H1 (cell line): ENCODE measurements around the gene PTCH1. TPM values are rescaled to one million over a fixed set of nuclear protein-coding genes. Genes with fewer than 3 reads are reported as not detected.

ENCODE experiments used
- CTCF ChIA-PET: fragments of 300-600 bp; sonication (Branson Sonifier 250); formaldehyde crosslinking; loops from one replicate; lab custom pipeline; 2021; ENCODE audit not compliant: partially characterized antibody; lab: Charles Lee
- POLR2A ChIA-PET: fragments of 300-600 bp; sonication (Branson Sonifier 250); formaldehyde crosslinking; loops from one replicate; lab custom pipeline; 2021; ENCODE audit warnings: inconsistent platforms; ENCODE audit not compliant: partially characterized antibody; lab: Charles Lee
- DNase-seq, 2 experiments: peaks; one replicate each; pipeline versions ENCODE4 v3.0.0 to v3.0.0-alpha.2; 2010 to 2022; ENCODE audit warnings: low spot score in 2 of 2, low read depth in 1 of 2, mixed read lengths in 1 of 2
- FAIRE-seq: peaks from 2 replicates; lab custom pipeline; 2011; peaks lifted over from hg19 to GRCh38; lab: Jason Lieb, UNC
- H2AFZ ChIP-seq: 2 replicates; pipeline ENCODE4 v1.8.1; 2012; ENCODE audit warnings: low read length, inconsistent platforms
- H2AK5ac ChIP-seq: 2 replicates; pipeline ENCODE4 v1.6.1; 2013; ENCODE audit warnings: low read depth, low read length
- H2BK120ac ChIP-seq: replicated peaks from 2 replicates; pipeline ENCODE3; 2013; ENCODE audit warnings: low read depth, low read length, inconsistent platforms
- H2BK12ac ChIP-seq: 2 replicates; pipeline ENCODE4 v1.6.1; 2013; ENCODE audit warnings: low read depth, low read length
- H2BK15ac ChIP-seq: 2 replicates; pipeline ENCODE4 v1.6.1; 2013; ENCODE audit warnings: low read length
- H2BK20ac ChIP-seq: 2 replicates; pipeline ENCODE4 v1.6.1; 2013; ENCODE audit warnings: low read length
- H2BK5ac ChIP-seq: 2 replicates; pipeline ENCODE4 v1.6.1; 2013; ENCODE audit warnings: low read depth, low read length
- H3K14ac ChIP-seq: 2 replicates; pipeline ENCODE4 v1.6.1; 2013; ENCODE audit warnings: inconsistent platforms; ENCODE audit not compliant: insufficient read length
- H3K18ac ChIP-seq: 2 replicates; pipeline ENCODE4 v1.6.1; 2013; ENCODE audit warnings: low read length; ENCODE audit errors: extremely low read depth
- H3K23ac ChIP-seq: 2 replicates; pipeline ENCODE4 v1.6.1; 2013; ENCODE audit warnings: inconsistent platforms; ENCODE audit not compliant: insufficient read length
- H3K23me2 ChIP-seq: 2 replicates; pipeline ENCODE4 v1.6.1; 2013; ENCODE audit warnings: low read depth, low read length
- H3K27ac ChIP-seq: 2 replicates; pipeline ENCODE4 v1.6.1; 2011; ENCODE audit warnings: low read depth, low read length, inconsistent platforms
- H3K27me3 ChIP-seq, 4 experiments: replicated peaks in 1 of 4; 1 replicate in 1 of 4; 2 replicates in 3 of 4; pipeline versions ENCODE4 v1.6.1 to v1.8.1; 2011 to 2013; ENCODE audit warnings: low read length in 3 of 4, mild to moderate bottlenecking in 3 of 4, inconsistent platforms in 2 of 4, mixed read lengths in 2 of 4, moderate library complexity in 1 of 4; ENCODE audit not compliant: control insufficient read depth in 3 of 4, insufficient read depth in 3 of 4; ENCODE audit errors: extremely low read depth in 1 of 4
- H3K36me3 ChIP-seq, 4 experiments: 2 replicates each; pipeline versions ENCODE4 v1.6.1 to v1.8.1; 2011 to 2013; ENCODE audit warnings: mild to moderate bottlenecking in 4 of 4, low read length in 3 of 4, moderate library complexity in 2 of 4, control low read depth in 1 of 4, inconsistent platforms in 1 of 4; ENCODE audit not compliant: insufficient read depth in 4 of 4, control insufficient read depth in 2 of 4
- H3K4ac ChIP-seq: replicated peaks from 2 replicates; pipeline ENCODE3; 2013; ENCODE audit warnings: low read length, low read depth, mixed read lengths, inconsistent platforms; ENCODE audit not compliant: insufficient read length
- H3K4me1 ChIP-seq, 4 experiments: replicated peaks in 1 of 4; 1 replicate in 1 of 4; 2 replicates in 3 of 4; pipeline versions ENCODE4 v1.6.1 to v1.8.1; 2011 to 2013; ENCODE audit warnings: low read length in 3 of 4, inconsistent platforms in 2 of 4, mixed read lengths in 1 of 4; ENCODE audit not compliant: insufficient read depth in 4 of 4, control insufficient read depth in 3 of 4
- H3K4me2 ChIP-seq, 2 experiments: 2 replicates each; pipeline versions ENCODE4 v1.6.1 to v1.8.1; 2011 to 2013; ENCODE audit warnings: low read depth in 2 of 2, low read length in 2 of 2, control low read depth in 1 of 2, inconsistent platforms in 1 of 2, mild to moderate bottlenecking in 1 of 2; ENCODE audit not compliant: insufficient read depth in 1 of 2
- H3K4me3 ChIP-seq, 4 experiments: fragments of 200-600, 300-600 bp in 1 of 4; sonication (generic), shearing (Covaris generic), sonication (Bioruptor Twin) in 1 of 4; 2 replicates each; pipeline versions ENCODE4 v1.5.1 to v1.8.1; 2011 to 2016; ENCODE audit warnings: low read length in 4 of 4, low read depth in 3 of 4, control low read depth in 2 of 4, inconsistent platforms in 2 of 4, mild to moderate bottlenecking in 2 of 4, mixed read lengths in 1 of 4, moderate library complexity in 1 of 4; ENCODE audit not compliant: insufficient read depth in 2 of 4; ENCODE audit errors: extremely low read depth in 1 of 4
- H3K56ac ChIP-seq: replicated peaks from 2 replicates; pipeline ENCODE3; 2013; ENCODE audit warnings: low read depth, mild to moderate bottlenecking, mixed read lengths, low read length, inconsistent platforms; ENCODE audit not compliant: insufficient read length
- H3K79me1 ChIP-seq: 2 replicates; pipeline ENCODE4 v1.6.1; 2013; ENCODE audit warnings: low read depth, low read length, control low read depth
- H3K79me2 ChIP-seq, 2 experiments: 2 replicates each; pipeline versions ENCODE4 v1.6.1 to v1.8.1; 2012 to 2013; ENCODE audit warnings: low read length in 2 of 2, mild to moderate bottlenecking in 2 of 2, inconsistent platforms in 1 of 2; ENCODE audit not compliant: insufficient read depth in 2 of 2, control insufficient read depth in 1 of 2
- H3K9ac ChIP-seq, 4 experiments: replicated peaks in 1 of 4; 1 replicate in 1 of 4; 2 replicates in 3 of 4; pipeline versions ENCODE4 v1.6.1 to v1.8.1; 2011 to 2013; ENCODE audit warnings: low read depth in 3 of 4, low read length in 3 of 4, control low read depth in 2 of 4, mild to moderate bottlenecking in 2 of 4, moderate library complexity in 2 of 4, inconsistent platforms in 1 of 4; ENCODE audit errors: extremely low read depth in 1 of 4
- H3K9me3 ChIP-seq, 2 experiments: 2 replicates each; pipeline versions ENCODE4 v1.6.1 to v1.8.1; 2012 to 2013; ENCODE audit warnings: mild to moderate bottlenecking in 2 of 2, moderate library complexity in 2 of 2, control low read depth in 1 of 2, inconsistent platforms in 1 of 2, low read depth in 1 of 2, low read length in 1 of 2, mixed read lengths in 1 of 2; ENCODE audit not compliant: insufficient read depth in 2 of 2
- H4K20me1 ChIP-seq, 2 experiments: replicated peaks in 1 of 2; 2 replicates each; pipeline versions ENCODE3 to v1.8.1; 2011 to 2013; ENCODE audit warnings: inconsistent platforms in 2 of 2, low read length in 2 of 2, mild to moderate bottlenecking in 1 of 2; ENCODE audit not compliant: insufficient read depth in 2 of 2, control insufficient read depth in 1 of 2
- H4K5ac ChIP-seq: 2 replicates; pipeline ENCODE4 v1.6.1; 2013; ENCODE audit warnings: low read length, low read depth, mixed read lengths, inconsistent platforms; ENCODE audit not compliant: insufficient read length
- H4K8ac ChIP-seq: 2 replicates; pipeline ENCODE4 v1.8.0; 2013; ENCODE audit warnings: mild to moderate bottlenecking, moderate library complexity, low read length, inconsistent platforms; ENCODE audit not compliant: insufficient read depth; ENCODE audit errors: extremely low read depth
- H4K91ac ChIP-seq: replicated peaks from 2 replicates; pipeline ENCODE3; 2013; ENCODE audit warnings: low read length, mixed read lengths, inconsistent platforms; ENCODE audit not compliant: insufficient read length
- CBX8 ChIP-seq: fragments of 300-800, 300-1000 bp; sonication (generic); IDR thresholded peaks from 2 replicates; pipeline ENCODE4 v1.7.1; 2016; ENCODE audit warnings: low read depth, low read length, borderline replicate concordance
- CTBP2 ChIP-seq: IDR thresholded peaks from 2 replicates; pipeline ENCODE4 v1.7.0; 2011; ENCODE audit warnings: borderline replicate concordance, mild to moderate bottlenecking, moderate library complexity, mixed read lengths, low read length; ENCODE audit not compliant: insufficient read depth, insufficient read length
- FOSL1 ChIP-seq: IDR thresholded peaks from 2 replicates; pipeline ENCODE4 v1.6.1; 2011; ENCODE audit warnings: mild to moderate bottlenecking, low read depth, low read length, moderate library complexity; ENCODE audit not compliant: insufficient read depth
- KDM1A ChIP-seq: fragments of 200-600, 300-600 bp; sonication (generic); IDR thresholded peaks from 2 replicates; pipeline ENCODE4 v1.7.1; 2016; ENCODE audit warnings: mild to moderate bottlenecking, low read length, borderline replicate concordance
- NRF1 ChIP-seq: IDR thresholded peaks from 2 replicates; pipeline ENCODE4 v1.6.1; 2011; ENCODE audit warnings: mild to moderate bottlenecking, low read depth, low read length, improper control_type of control experiment
- POLR2AphosphoS5 ChIP-seq: IDR thresholded peaks from 2 replicates; pipeline ENCODE4 v1.6.1; 2011; ENCODE audit warnings: low read depth, low read length
- SAP30 ChIP-seq: fragments of 300-600 bp; sonication (generic); IDR thresholded peaks from 2 replicates; pipeline ENCODE4 v1.7.1; 2012; ENCODE audit warnings: low read length, moderate library complexity, mild to moderate bottlenecking, inconsistent platforms; ENCODE audit not compliant: insufficient read depth, insufficient replicate concordance
- SUZ12 ChIP-seq: fragments of 200-600 bp; sonication (generic); IDR thresholded peaks from 2 replicates; pipeline ENCODE4 v1.6.1; 2012; ENCODE audit warnings: mild to moderate bottlenecking, inconsistent platforms, low read length, moderate library complexity, mixed read lengths
- TEAD4 ChIP-seq: IDR thresholded peaks from 2 replicates; pipeline ENCODE4 v1.6.1; 2012; ENCODE audit warnings: low read depth, low read length, inconsistent platforms, mixed read lengths
- WGBS, 2 experiments: shearing (Covaris generic) in 1 of 2; methylation state at CpG; one replicate each; pipeline versions ENCODE4 v1.1.6 to v1.1.7; 2013 to 2015; ENCODE audit warnings: low lambda C conversion rate in 2 of 2, mixed read lengths in 2 of 2, inconsistent platforms in 1 of 2, low coverage in 1 of 2, missing lambda C conversion rate in 1 of 2; ENCODE audit not compliant: insufficient replicate concordance in 2 of 2, insufficient coverage in 1 of 2, insufficient read length in 1 of 2; ENCODE audit errors: extremely low coverage in 1 of 2, missing lambda C conversion rate in 1 of 2; 5-methylcytosine and 5-hydroxymethylcytosine counted together
- polyA plus RNA-seq, 7 experiments: library from polyadenylated mRNA; depleted of rRNA in 3 of 7; stranded (reverse) in 5 of 7; unstranded in 2 of 7; fragments of >200 nt in 5 of 7; fragments of 200-250 nt in 2 of 7; gene quantifications; 1 replicate in 5 of 7; 2 replicates in 1 of 7; 4 replicates in 1 of 7; pipeline versions ENCODE4 v1.2.1 to v1.2.3, GENCODE V29; 2011 to 2013; ENCODE audit warnings: missing spikeins in 2 of 7, mixed read lengths in 2 of 7
- total RNA-seq: library from RNA; stranded (reverse); fragmentation: NEBNext Ultra II Directional; extraction: Animal tissue kit (Norgen Biotek cat#: 25700); gene quantifications from 2 replicates; pipeline ENCODE4 v1.2.1, GENCODE V29; 2021

The PTCH1 gene
- total and polyA plus RNA-seq, 2 of the 8 experiments (the other 6 are each of a cell fraction or from before 2014, with no cell fraction given), result 6.4 to 34.1 TPM

- Histone ChIP-seq H3K4me3 (peak overlapping the region; percentile 53 to 94 (median 81)), H2AFZ (no peak overlapping the region), H3K23me2 (peaks cover 39% of the 10 kb centered on the region), H2AK5ac (no peak overlapping the region), H3K56ac (peak overlapping the region; percentile 62), H2BK12ac (peak overlapping the region; percentile 77), H3K18ac (peak overlapping the region; percentile 78), H3K36me3 (no peaks in the 10 kb centered on the region), H3K23ac (no peak overlapping the region), H3K27ac (peak overlapping the region; percentile 45; the same call in 1 of the 2 replicates), H4K5ac (peak overlapping the region; percentile 38), H2BK5ac (peak overlapping the region; percentile 88), H3K4me1 (peaks cover 9 to 36% (median 17%) of the 10 kb centered on the region in 4 experiments; a peak in 6 of 7 replicates), H4K91ac (peak overlapping the region; percentile 61), H2BK120ac (no peak overlapping the region), H3K79me2 (peaks cover 0 to 12% of the 10 kb centered on the region in 2 experiments; a peak in 1 of 4 replicates), H3K9me3 (no peaks in the 10 kb centered on the region), H3K79me1 (no peaks in the 10 kb centered on the region; the same call in 1 of the 2 replicates), H3K4ac (no peak overlapping the region), H2BK15ac (no peak overlapping the region), H4K20me1 (peaks cover 0 to 4% of the 10 kb centered on the region in 2 experiments), H3K4me2 (peak overlapping the region; percentile 93 to 95), H3K27me3 (peaks cover 20 to 37% (median 33%) of the 10 kb centered on the region in 4 experiments), H4K8ac (peak overlapping the region; percentile 58; the same call in 1 of the 2 replicates), H3K9ac (peak overlapping the region in 3 of 4 experiments; percentile 42 to 51 (median 45); a peak in 3 of 7 replicates), H2BK20ac (no peak overlapping the region), H3K14ac (no peak overlapping the region)
- DNase-seq (peak; percentile 75 to 92), FAIRE-seq (no peak)
- ChIA-PET POLR2A (interaction anchor here (0.6 to 1.3 kb wide), 5 partner anchors 10 to 241 kb away, joined by 3 to 4 read pairs (median 3); no protein-coding TSS in a partner anchor), CTCF (interaction anchor here (1.0 to 1.8 kb wide), 2 partner anchors 174 to 519 kb away, joined by 3 to 5 read pairs; no protein-coding TSS in a partner anchor)
- WGBS, 2 experiments, result 1% methylated on average over 39 of the region's 102 CpGs; no CpG with 5 or more reads in 1 of the 2 experiments
- TF ChIP-seq SAP30, result no peak
- TF ChIP-seq CBX8, result no peak
- peak; percentile 34 for TF ChIP-seq SUZ12
- TF ChIP-seq KDM1A, result peak; percentile 67
- peak; percentile 69; the same call in 1 of the 2 replicates for TF ChIP-seq TEAD4
- TF ChIP-seq NRF1, result 0 out of 2 replicates have a peak, but pooled peaks have one; percentile 6
- TF ChIP-seq FOSL1, result no peak
- TF ChIP-seq POLR2AphosphoS5, result no peak; the same call in 1 of the 2 replicates
- TF ChIP-seq CTBP2, result peak; percentile 60
Observed at GRCh38 chr9:95510709-95511615, 5.8 kb downstream of the PTCH1 start.
